Kidney (tissue), 14 donors: ENCODE measurements around the gene IRS2. TPM values are rescaled to one million over a fixed set of nuclear protein-coding genes. Genes with fewer than 3 reads are reported as not detected.

ENCODE experiments used
- DNase-seq, 5 donors: peaks; one replicate each; pipeline ENCODE4 v3.0.0-alpha.2; 2013 to 2020
- FAIRE-seq: peaks from 2 replicates; lab custom pipeline; 2012; peaks lifted over from hg19 to GRCh38; lab: Jason Lieb, UNC
- H3K27ac ChIP-seq, 2 donors: one replicate each; pipeline ENCODE4 v1.7.0; 2013; ENCODE audit warnings: low read depth in 2 of 2, low read length in 2 of 2, inconsistent platforms in 1 of 2
- H3K27me3 ChIP-seq: one replicate; pipeline ENCODE4 v1.7.1; 2013; ENCODE audit warnings: low read length, inconsistent platforms; ENCODE audit not compliant: control insufficient read depth, insufficient read depth
- H3K36me3 ChIP-seq, 3 donors: one replicate each; pipeline versions ENCODE4 v1.7.0 to v1.7.1; 2013; ENCODE audit warnings: low read length in 3 of 3, control low read depth in 1 of 3, inconsistent platforms in 1 of 3; ENCODE audit not compliant: insufficient read depth in 3 of 3, control insufficient read depth in 2 of 3
- H3K4me1 ChIP-seq, 3 donors: one replicate each; pipeline versions ENCODE4 v1.7.0 to v1.7.1; 2013; ENCODE audit warnings: low read length in 3 of 3, inconsistent platforms in 1 of 3, low read depth in 1 of 3; ENCODE audit not compliant: control insufficient read depth in 2 of 3, insufficient read depth in 2 of 3
- H3K4me3 ChIP-seq, 3 donors: one replicate each; pipeline versions ENCODE4 v1.7.0 to v1.8.1; 2013; ENCODE audit warnings: low read length in 3 of 3, control low read depth in 1 of 3, inconsistent platforms in 1 of 3
- H3K9ac ChIP-seq, 3 donors: one replicate each; pipeline versions ENCODE4 v1.7.0 to v1.7.1; 2013; ENCODE audit warnings: low read length in 3 of 3, control low read depth in 1 of 3, inconsistent platforms in 1 of 3
- H3K9me3 ChIP-seq, 3 donors: one replicate each; pipeline versions ENCODE4 v1.7.0 to v1.7.1; 2013; ENCODE audit warnings: low read length in 3 of 3, control low read depth in 1 of 3, inconsistent platforms in 1 of 3; ENCODE audit not compliant: control insufficient read depth in 2 of 3, insufficient read depth in 1 of 3
- CTCF ChIP-seq: IDR thresholded peaks from 3 replicates; pipeline ENCODE4 v1.5.1; 2012; ENCODE audit warnings: mild to moderate bottlenecking, moderate library complexity, borderline replicate concordance; ENCODE audit not compliant: insufficient read depth; ENCODE audit errors: extremely low read depth
- intact Hi-C: fragments of 100-400 bp; cut with DNase I; formaldehyde crosslinking; loops from one replicate; pipeline ENCODE4 v1.11.1; 2022
- polyA plus RNA-seq: library from polyadenylated mRNA; stranded (reverse); fragments of 350-450 nt; fragmentation: Illumina TruSeq; extraction: RNeasy Lipid Tissue Mini Kit (QIAGEN cat#74804); gene quantifications from one replicate; pipeline ENCODE4 v1.2.3, GENCODE V29; 2014; ENCODE audit warnings: low read depth, low replicate concordance; ENCODE audit not compliant: insufficient read depth
- total RNA-seq: library from RNA; stranded (reverse); fragmentation: NEBNext Ultra II Directional; extraction: Animal tissue kit (Norgen Biotek cat#: 25700); gene quantifications from one replicate; pipeline ENCODE4 v1.2.1, GENCODE V29; 2021
- donor health status: control.
- donor health status: control.
- donor health status: control.
- donor health status: control.
- donor health status: control.
- donor health status: DM: yes; HTN: yes; CAD: no.
- donor health status: Normal renal cell carcinoma (clear cell type).

Gene IRS2
- total and polyA plus RNA-seq, 2 donors from 2014 or later = 2.1 to 12.9 TPM

GRCh38 chr13:109790086-109790485, 3.7 kb upstream of the IRS2 start:
- H3K36me3 ChIP-seq = no peaks in the 10 kb centered on the region
- DNase-seq = no peak
- H3K4me1 ChIP-seq = peaks cover 0 to 2% (median 0%) of the 10 kb centered on the region in 3 donors
- no peak for TF ChIP-seq CTCF
- no peak overlapping the region for H3K4me3 ChIP-seq
- H3K9me3 ChIP-seq = no peaks in the 10 kb centered on the region
- H3K27ac ChIP-seq = no peak overlapping the region
- peak; percentile 60 for FAIRE-seq
- no peak overlapping the region for H3K9ac ChIP-seq
- H3K27me3 ChIP-seq = no peaks in the 10 kb centered on the region
- intact Hi-C loops = no loop called here

GRCh38 chr13:109789262-109789661, 2.9 kb upstream of the IRS2 start:
- FAIRE-seq (no peak), DNase-seq (no peak)
- no peaks in the 10 kb centered on the region for H3K27me3 ChIP-seq
- no peaks in the 10 kb centered on the region for H3K36me3 ChIP-seq
- H3K9me3 ChIP-seq = no peaks in the 10 kb centered on the region
- no peak overlapping the region for H3K27ac ChIP-seq
- TF ChIP-seq CTCF = no peak
- no peak overlapping the region for H3K4me3 ChIP-seq
- intact Hi-C loops = no loop called here
- H3K4me1 ChIP-seq = peaks cover 0 to 2% (median 0%) of the 10 kb centered on the region in 3 donors
- no peak overlapping the region for H3K9ac ChIP-seq

- no peak for TF ChIP-seq CTCF
- no peak overlapping the region for H3K4me3 ChIP-seq
- H3K27ac ChIP-seq = no peak overlapping the region
- no peaks in the 10 kb centered on the region for H3K36me3 ChIP-seq
- no peak overlapping the region for H3K9ac ChIP-seq
- no peak for DNase-seq
- H3K4me1 ChIP-seq = peaks cover 0 to 4% (median 0%) of the 10 kb centered on the region in 3 donors
- H3K9me3 ChIP-seq = no peaks in the 10 kb centered on the region
- FAIRE-seq = no peak
- no peaks in the 10 kb centered on the region for H3K27me3 ChIP-seq
- intact Hi-C loops = no loop called here
Measured at GRCh38 chr13:109788372-109789111, 2.2 kb upstream of the IRS2 start.
